Pancreas (tissue), 10 donors: ENCODE results near the gene SP2. TPM values are rescaled to one million over a fixed set of nuclear protein-coding genes. Genes with fewer than 3 reads are reported as not detected.

Experiments used
- ATAC-seq, 4 donors: fragments of 200-7000 bp; cut with Tn5 transposase; one replicate each; pipeline versions ENCODE4 v1.8.0 to v1.9.1; 2020; ENCODE audit warnings: mild to moderate bottlenecking in 4 of 4, moderate library complexity in 4 of 4
- DNase-seq, 6 donors: peaks; one replicate each; pipeline ENCODE4 v3.0.0-alpha.2; 2020
- FAIRE-seq: peaks from 2 replicates; lab custom pipeline; 2012; peaks lifted over from hg19 to GRCh38; lab: Jason Lieb, UNC
- H3K27ac ChIP-seq, 4 donors: fragments of 200-600 bp; sonication (generic); 1 replicate in 3 of 4; 2 replicates in 1 of 4; pipeline versions ENCODE4 v1.5.0 to v1.8.0; 2020
- H3K27me3 ChIP-seq, 4 donors: fragments of 200-600 bp; one replicate each; pipeline ENCODE4 v1.8.0; 2021
- H3K36me3 ChIP-seq, 3 donors: fragments of 200-600 bp; sonication (generic) in 1 of 3; one replicate each; pipeline versions ENCODE4 v1.5.0 to v1.8.0; 2020 to 2021
- H3K4me1 ChIP-seq, 3 donors: fragments of 200-600 bp; one replicate each; pipeline ENCODE4 v1.8.0; 2021
- H3K4me3 ChIP-seq, 4 donors: fragments of 200-600 bp; sonication (generic) in 2 of 4; one replicate each; pipeline versions ENCODE4 v1.5.0 to v1.8.0; 2020 to 2021
- H3K9me3 ChIP-seq, 4 donors: fragments of 200-600 bp; one replicate each; pipeline ENCODE4 v1.8.0; 2021
- CTCF ChIP-seq, 4 donors: fragments of 200-600 bp; sonication (generic) in 3 of 4; IDR thresholded peaks; one replicate each; pipeline versions ENCODE4 v1.5.0 to v1.8.0; 2021; ENCODE audit warnings: antibody characterized with exemption in 4 of 4
- WGBS, 2 donors: extraction: QIAGEN DNeasy Blood & Tissue Kit; methylation state at CpG; one replicate each; pipeline ENCODE4 v1.1.7; 2013; 5-methylcytosine and 5-hydroxymethylcytosine counted together
- intact Hi-C, 3 donors: fragments of 100-400 bp; cut with DNase I; formaldehyde crosslinking; loops; one replicate each; pipeline versions ENCODE4 v1.11.1 to v1.14.2; 2022
- polyA plus RNA-seq, 2 donors: library from polyadenylated mRNA; stranded (reverse); fragments of 200-250 nt; gene quantifications; one replicate each; pipeline ENCODE4 v1.2.3, GENCODE V29; 2013
- total RNA-seq, 6 donors: library from RNA; stranded (reverse); fragmentation: NEBNext Ultra II Directional in 4 of 6; extraction: Animal tissue kit (Norgen Biotek cat#: 25700) in 4 of 6; gene quantifications; one replicate each; pipeline versions ENCODE4 v1.2.1 to v1.2.4, GENCODE V29; 2021 to 2023
- donor health status: healthy with polysubstance abuse.
- donor health status: DM: no; HTN: no; CAD: no; lungs with moderate emphysema.
- donor health status: DM: no; HTN: no; CAD: no.
- donor health status: control.
- donor health status: control.
- donor health status: Bipolar disorder and iron deficiency.
- donor health status: DM: yes; HTN: yes; CAD: no.
- donor health status: DM: no; HTN: no; CAD: no.
- donor health status: DM: no; HTN: no; CAD: no.
- donor health status: DM: yes; HTN: yes; CAD: no.

SP2 gene
- total and polyA plus RNA-seq, 8 donors: 5.2 to 8.8 (median 6.9) TPM

DNA sequence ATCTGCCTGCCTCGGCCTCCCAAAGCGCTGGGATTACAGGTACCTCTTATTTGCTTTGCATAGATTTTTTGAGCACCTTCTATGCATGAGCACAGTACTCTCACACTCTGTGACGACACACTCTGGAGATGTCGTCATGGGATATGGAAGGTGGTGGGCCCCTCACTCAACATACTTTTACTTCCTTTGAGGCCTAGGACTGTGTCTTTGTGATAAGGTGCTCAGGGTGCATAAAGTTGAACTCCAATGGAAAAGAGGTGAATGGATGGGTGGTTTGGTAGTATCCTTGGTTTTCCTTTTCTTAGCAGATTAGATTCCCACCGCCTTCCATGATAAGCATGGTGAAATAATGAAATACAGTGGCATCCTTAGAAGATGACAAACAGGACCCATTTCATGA lies 68.8 kb downstream of the SP2 start:
- Histone ChIP-seq H3K36me3 (no peaks in the 10 kb centered on the region), H3K4me1 (peaks cover 34 to 38% (median 38%) of the 10 kb centered on the region in 3 donors), H3K27ac (peak overlapping the region in 2 of 4 donors; percentile 72 to 82), H3K4me3 (no peak overlapping the region), H3K27me3 (no peaks in the 10 kb centered on the region), H3K9me3 (no peaks in the 10 kb centered on the region)
- FAIRE-seq: no peak
- TF ChIP-seq CTCF (IDR thresholded peaks at IDR 0.05): no peak
- intact Hi-C loops: no loop called here
- 97 to 98% methylated on average over 5 of the region's 5 CpGs for WGBS, 2 donors
- ATAC-seq: no peak
- DNase-seq: no peak

DNA sequence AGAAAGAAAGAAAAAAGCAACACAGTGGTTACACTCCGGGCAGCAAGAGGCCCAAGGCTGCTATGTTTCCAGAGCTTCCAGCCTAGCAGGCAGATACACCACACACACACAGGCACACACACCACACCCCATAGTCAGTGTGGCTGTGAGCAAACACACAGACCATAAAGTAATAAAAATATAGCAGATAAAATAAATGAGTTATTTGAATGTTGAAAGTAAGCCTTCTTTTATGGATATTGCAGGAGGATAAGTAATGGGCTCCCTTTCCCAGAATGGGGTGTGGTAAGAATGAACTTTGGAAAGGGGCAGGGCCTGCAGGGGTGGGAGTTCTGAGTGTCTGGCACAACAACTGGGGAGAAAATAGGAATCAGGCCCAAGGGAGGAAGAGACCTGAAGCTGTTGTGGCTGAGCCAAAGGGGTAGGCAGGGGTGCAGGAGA lies 70.1 kb downstream of the SP2 start:
- 14 to 20% methylated on average over 1 of the region's 1 CpG for WGBS, 2 donors
- ATAC-seq: peak in 3 of 4 donors; percentile 2 to 17 (median 14)
- H3K27ac ChIP-seq: peak overlapping the region; percentile 69 to 82 (median 74)
- TF ChIP-seq CTCF (IDR thresholded peaks at IDR 0.05): no peak
- H3K4me1 ChIP-seq: peaks cover 27 to 35% (median 28%) of the 10 kb centered on the region in 3 donors
- FAIRE-seq: no peak
- no peaks in the 10 kb centered on the region for H3K27me3 ChIP-seq
- H3K9me3 ChIP-seq: no peaks in the 10 kb centered on the region
- intact Hi-C loops: no loop called here
- H3K4me3 ChIP-seq: no peak overlapping the region
- no peaks in the 10 kb centered on the region for H3K36me3 ChIP-seq
- peak in 1 of 6 donors; percentile 35 for DNase-seq

- DNase-seq: peak in 5 of 6 donors; percentile 77 to 84 (median 78)
- H3K36me3 ChIP-seq: no peaks in the 10 kb centered on the region
- intact Hi-C loops: no loop called here
- H3K9me3 ChIP-seq: no peaks in the 10 kb centered on the region
- no peak for FAIRE-seq
- H3K4me1 ChIP-seq: peaks cover 28 to 39% (median 33%) of the 10 kb centered on the region in 3 donors
- peak; percentile 14 to 51 (median 40) for ATAC-seq
- 9 to 13% methylated on average over 5 of the region's 5 CpGs for WGBS, 2 donors
- H3K27ac ChIP-seq: peak overlapping the region; percentile 69 to 82 (median 74)
- H3K27me3 ChIP-seq: no peaks in the 10 kb centered on the region
- H3K4me3 ChIP-seq: no peak overlapping the region
- TF ChIP-seq CTCF (IDR thresholded peaks at IDR 0.05): no peak
Measured at GRCh38 chr17:47967607-47968252, 71.7 kb downstream of the SP2 start.

GRCh38 chr17:47968836-47969235 lies 72.8 kb downstream of the SP2 start:
- Histone ChIP-seq H3K4me1 (peaks cover 28 to 39% (median 33%) of the 10 kb centered on the region in 3 donors), H3K36me3 (peaks cover 0 to 4% (median 4%) of the 10 kb centered on the region in 3 donors), H3K27me3 (no peaks in the 10 kb centered on the region), H3K4me3 (no peak overlapping the region), H3K27ac (peak overlapping the region in 2 of 4 donors; percentile 72 to 82), H3K9me3 (no peaks in the 10 kb centered on the region)
- no peak for TF ChIP-seq CTCF (IDR thresholded peaks at IDR 0.05)
- 90 to 94% methylated on average over 5 of the region's 5 CpGs for WGBS, 2 donors
- ATAC-seq (no peak), FAIRE-seq (no peak), DNase-seq (no peak)
- intact Hi-C loops: no loop called here
